ENCODE results near the gene AFF3.

DNA sequence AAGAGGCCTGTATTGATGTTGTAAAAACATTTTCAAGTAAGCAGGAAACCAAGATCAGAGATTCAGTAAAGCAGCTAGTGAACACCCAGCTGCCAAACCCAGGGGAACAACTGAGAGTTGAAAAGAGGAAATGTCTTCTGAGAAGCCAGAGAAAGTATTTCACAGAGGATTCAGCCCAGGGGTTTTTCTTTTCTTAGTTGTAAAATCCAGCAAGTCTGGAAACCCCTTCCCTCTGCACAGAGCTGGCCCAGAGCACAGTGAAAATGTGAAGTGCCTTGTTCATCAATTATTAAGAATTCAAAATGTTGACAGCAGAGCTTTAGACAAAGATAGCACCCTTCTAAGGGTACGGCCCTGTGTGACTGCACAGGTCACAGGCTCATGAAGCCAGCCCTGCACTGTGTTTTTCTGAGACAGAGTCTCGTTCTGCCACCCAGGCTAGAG is 28.4 kb downstream of the AFF3 start:
- TF ChIP-seq, protein P1, sequence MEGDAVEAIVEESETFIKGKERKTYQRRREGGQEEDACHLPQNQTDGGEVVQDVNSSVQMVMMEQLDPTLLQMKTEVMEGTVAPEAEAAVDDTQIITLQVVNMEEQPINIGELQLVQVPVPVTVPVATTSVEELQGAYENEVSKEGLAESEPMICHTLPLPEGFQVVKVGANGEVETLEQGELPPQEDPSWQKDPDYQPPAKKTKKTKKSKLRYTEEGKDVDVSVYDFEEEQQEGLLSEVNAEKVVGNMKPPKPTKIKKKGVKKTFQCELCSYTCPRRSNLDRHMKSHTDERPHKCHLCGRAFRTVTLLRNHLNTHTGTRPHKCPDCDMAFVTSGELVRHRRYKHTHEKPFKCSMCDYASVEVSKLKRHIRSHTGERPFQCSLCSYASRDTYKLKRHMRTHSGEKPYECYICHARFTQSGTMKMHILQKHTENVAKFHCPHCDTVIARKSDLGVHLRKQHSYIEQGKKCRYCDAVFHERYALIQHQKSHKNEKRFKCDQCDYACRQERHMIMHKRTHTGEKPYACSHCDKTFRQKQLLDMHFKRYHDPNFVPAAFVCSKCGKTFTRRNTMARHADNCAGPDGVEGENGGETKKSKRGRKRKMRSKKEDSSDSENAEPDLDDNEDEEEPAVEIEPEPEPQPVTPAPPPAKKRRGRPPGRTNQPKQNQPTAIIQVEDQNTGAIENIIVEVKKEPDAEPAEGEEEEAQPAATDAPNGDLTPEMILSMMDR (conservative IDR thresholded peaks at IDR 0.05) = no peak
- TF ChIP-seq EZH2 (IDR thresholded peaks at IDR 0.05; ENCODE audit: low read depth) = no peak

Data from PC-9 (cell line).